KMS-11 (cell line): Measurements from ENCODE around the gene TENT4B.
A peak's percentile ranks its signal among the peaks of the same experiment; 100 is the strongest.

Source experiments
- H2AFZ ChIP-seq: fragments of 200-600 bp; sonication (generic); 2 replicates; pipeline ENCODE4 v1.6.1; 2016; ENCODE audit warnings: antibody characterized with exemption, mixed run types, low read depth
- H3K27ac ChIP-seq: fragments of 200-600 bp; sonication (generic); 2 replicates; pipeline ENCODE4 v1.6.1; 2016; ENCODE audit warnings: mild to moderate bottlenecking, mixed run types
- H3K27me3 ChIP-seq: fragments of 200-600 bp; sonication (generic); 2 replicates; pipeline ENCODE4 v1.6.1; 2017; ENCODE audit warnings: mild to moderate bottlenecking, low read depth, mixed run types, moderate library complexity; ENCODE audit not compliant: insufficient read depth
- H3K36me3 ChIP-seq: fragments of 200-600 bp; sonication (generic); 2 replicates; pipeline ENCODE4 v1.6.1; 2017; ENCODE audit warnings: mild to moderate bottlenecking, mixed run types; ENCODE audit not compliant: insufficient read depth
- H3K4me1 ChIP-seq: fragments of 200-600 bp; sonication (generic); 2 replicates; pipeline ENCODE4 v1.6.1; 2016; ENCODE audit warnings: mild to moderate bottlenecking, low read depth, mixed run types; ENCODE audit not compliant: poor library complexity, severe bottlenecking
- H3K4me2 ChIP-seq: fragments of 200-600 bp; sonication (generic); 2 replicates; pipeline ENCODE4 v1.7.0; 2016; ENCODE audit warnings: mild to moderate bottlenecking, mixed run types
- H3K4me3 ChIP-seq: fragments of 200-600 bp; sonication (generic); IDR thresholded peaks from 2 replicates; pipeline ENCODE4 v1.6.1; 2017; ENCODE audit warnings: low read depth, low read length, mixed read lengths; ENCODE audit not compliant: insufficient read depth
- H3K79me2 ChIP-seq: fragments of 200-600 bp; sonication (generic); 2 replicates; pipeline ENCODE4 v1.6.1; 2016; ENCODE audit warnings: low read depth, mixed run types; ENCODE audit not compliant: insufficient read depth
- H3K9ac ChIP-seq: fragments of 200-600 bp; sonication (generic); 2 replicates; pipeline ENCODE4 v1.6.1; 2016; ENCODE audit warnings: mild to moderate bottlenecking, mixed run types
- H4K20me1 ChIP-seq: fragments of 200-600 bp; sonication (generic); 2 replicates; pipeline ENCODE4 v1.6.1; 2016; ENCODE audit warnings: mild to moderate bottlenecking, mixed run types; ENCODE audit not compliant: insufficient read depth
- TF ChIP-seq, protein P1 (sequence below): fragments of 200-600 bp; sonication (generic); conservative IDR thresholded peaks from 2 replicates; pipeline ENCODE4 v1.6.1; 2017; ENCODE audit warnings: low read depth, mild to moderate bottlenecking, antibody characterized with exemption, low read length, moderate library complexity, mixed read lengths

Gene TENT4B

DNA sequence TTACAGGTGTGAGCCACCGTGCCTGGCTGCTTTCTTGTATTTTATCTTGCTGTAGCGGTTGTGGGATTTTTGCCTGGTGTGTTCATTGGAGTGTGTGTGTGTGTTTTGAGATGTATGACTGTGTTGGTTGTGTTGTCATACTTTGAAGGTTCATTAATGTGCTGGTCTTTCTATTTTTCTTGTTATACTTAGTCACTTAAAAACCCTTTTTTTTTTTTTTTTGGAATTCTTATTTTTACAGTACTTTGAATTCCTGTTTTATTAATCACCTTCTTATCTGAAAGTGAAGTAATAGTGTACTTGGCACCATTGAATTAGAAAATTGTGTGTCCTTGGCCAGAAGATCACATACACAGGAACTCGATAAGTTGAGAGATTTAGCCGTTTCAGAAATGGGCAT is 30.2 kb downstream of the TENT4B start:
- Histone ChIP-seq H3K27me3 (no peaks in the 10 kb centered on the region), H4K20me1 (peaks cover 22% of the 10 kb centered on the region), H3K27ac (no peak overlapping the region), H2AFZ (no peak overlapping the region), H3K79me2 (peaks cover 95% of the 10 kb centered on the region), H3K4me2 (no peak overlapping the region), H3K9ac (no peak overlapping the region), H3K4me1 (peaks cover 57% of the 10 kb centered on the region), H3K36me3 (no peaks in the 10 kb centered on the region), H3K4me3 (no peak overlapping the region)
- TF ChIP-seq, protein P1, sequence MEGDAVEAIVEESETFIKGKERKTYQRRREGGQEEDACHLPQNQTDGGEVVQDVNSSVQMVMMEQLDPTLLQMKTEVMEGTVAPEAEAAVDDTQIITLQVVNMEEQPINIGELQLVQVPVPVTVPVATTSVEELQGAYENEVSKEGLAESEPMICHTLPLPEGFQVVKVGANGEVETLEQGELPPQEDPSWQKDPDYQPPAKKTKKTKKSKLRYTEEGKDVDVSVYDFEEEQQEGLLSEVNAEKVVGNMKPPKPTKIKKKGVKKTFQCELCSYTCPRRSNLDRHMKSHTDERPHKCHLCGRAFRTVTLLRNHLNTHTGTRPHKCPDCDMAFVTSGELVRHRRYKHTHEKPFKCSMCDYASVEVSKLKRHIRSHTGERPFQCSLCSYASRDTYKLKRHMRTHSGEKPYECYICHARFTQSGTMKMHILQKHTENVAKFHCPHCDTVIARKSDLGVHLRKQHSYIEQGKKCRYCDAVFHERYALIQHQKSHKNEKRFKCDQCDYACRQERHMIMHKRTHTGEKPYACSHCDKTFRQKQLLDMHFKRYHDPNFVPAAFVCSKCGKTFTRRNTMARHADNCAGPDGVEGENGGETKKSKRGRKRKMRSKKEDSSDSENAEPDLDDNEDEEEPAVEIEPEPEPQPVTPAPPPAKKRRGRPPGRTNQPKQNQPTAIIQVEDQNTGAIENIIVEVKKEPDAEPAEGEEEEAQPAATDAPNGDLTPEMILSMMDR, result no peak

DNA sequence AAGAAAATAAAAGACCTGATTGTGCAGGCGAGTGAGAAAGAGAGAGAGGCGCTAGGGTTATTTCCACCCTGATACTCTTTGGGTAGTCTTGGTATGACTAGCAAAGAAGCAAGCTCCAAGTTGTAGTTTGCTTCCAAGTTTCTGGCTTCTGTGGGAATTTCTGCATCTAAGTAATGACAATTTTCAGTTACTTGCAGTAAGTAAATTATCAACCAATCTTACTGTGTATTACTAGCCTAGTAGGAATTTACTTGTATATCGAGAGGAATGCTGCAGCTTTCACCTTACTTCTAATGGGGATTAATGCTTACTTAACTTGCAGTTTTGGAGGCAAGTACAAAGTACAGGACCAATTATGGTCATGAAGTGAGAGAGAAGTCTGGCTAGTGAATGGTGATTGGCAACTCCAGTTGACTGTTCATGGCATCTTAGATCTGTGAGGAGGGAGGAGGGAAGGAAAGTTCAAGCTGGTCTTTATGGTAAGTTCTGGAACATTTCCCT is 31.9 kb downstream of the TENT4B start:
- H3K27ac ChIP-seq, result peak overlapping the region; percentile 10; the same call in 1 of the 2 replicates
- no peak overlapping the region for H3K4me2 ChIP-seq
- no peak overlapping the region for H2AFZ ChIP-seq
- H3K36me3 ChIP-seq, result no peaks in the 10 kb centered on the region
- TF ChIP-seq, protein P1, result no peak
- H3K9ac ChIP-seq, result no peak overlapping the region
- H3K79me2 ChIP-seq, result peaks cover 95% of the 10 kb centered on the region
- H3K27me3 ChIP-seq, result no peaks in the 10 kb centered on the region
- H4K20me1 ChIP-seq, result peaks cover 31% of the 10 kb centered on the region
- H3K4me3 ChIP-seq, result no peak overlapping the region
- H3K4me1 ChIP-seq, result peaks cover 56% of the 10 kb centered on the region

DNA sequence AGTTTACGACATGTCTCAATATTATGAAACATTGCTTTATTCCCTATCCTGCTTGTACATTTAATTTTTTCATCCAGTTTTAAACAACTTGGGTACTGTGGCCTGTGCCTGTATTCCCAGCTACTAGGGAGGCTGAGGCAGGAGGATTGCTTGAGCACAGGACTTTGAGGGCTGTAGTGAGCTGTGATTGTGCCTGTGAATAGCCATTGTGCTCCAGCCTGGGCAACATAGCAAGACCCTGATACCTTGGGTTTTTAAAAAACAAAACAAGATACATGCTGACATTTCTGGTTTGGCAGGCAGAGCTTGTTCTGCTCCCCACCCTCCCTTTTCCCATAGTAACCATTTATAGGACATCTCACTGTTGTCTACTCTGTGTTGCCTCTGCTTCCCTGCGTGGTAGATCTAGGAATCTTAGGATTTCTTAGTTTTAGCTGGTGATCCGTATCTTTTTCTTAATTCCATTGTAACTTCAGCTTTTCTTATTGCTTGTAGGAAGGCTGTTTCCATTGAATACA is 35.6 kb downstream of the TENT4B start:
- Histone ChIP-seq H3K27ac (no peak overlapping the region), H3K27me3 (no peaks in the 10 kb centered on the region), H3K4me3 (no peak overlapping the region), H3K4me1 (peaks cover 52% of the 10 kb centered on the region), H4K20me1 (peaks cover 23% of the 10 kb centered on the region; the same call in 1 of the 2 replicates), H3K4me2 (no peak overlapping the region), H3K9ac (no peak overlapping the region), H3K36me3 (no peaks in the 10 kb centered on the region), H2AFZ (no peak overlapping the region), H3K79me2 (peaks cover 87% of the 10 kb centered on the region)
- TF ChIP-seq, protein P1, result no peak

DNA sequence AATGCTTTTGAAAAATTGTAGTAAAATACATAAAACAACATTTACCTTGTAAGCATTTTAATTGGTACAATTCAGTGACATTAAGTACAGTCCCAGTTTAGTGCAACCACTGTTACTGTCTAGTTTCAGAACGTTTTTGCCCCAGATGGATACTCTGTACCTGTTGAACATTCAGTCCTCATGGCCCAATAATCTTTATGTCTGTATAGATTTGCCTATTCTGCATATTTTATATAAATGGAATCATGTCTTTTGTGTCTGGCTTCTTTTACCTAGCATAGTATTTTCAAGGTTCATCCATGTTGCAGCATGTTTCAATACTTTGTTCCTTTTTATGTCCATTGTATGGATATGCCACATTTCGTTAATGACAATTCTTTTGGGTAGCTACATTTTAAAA is 37.2 kb downstream of the TENT4B start:
- H3K9ac ChIP-seq, result no peak overlapping the region
- peaks cover 18% of the 10 kb centered on the region; the same call in 1 of the 2 replicates for H4K20me1 ChIP-seq
- H3K36me3 ChIP-seq, result no peaks in the 10 kb centered on the region
- H3K79me2 ChIP-seq, result peaks cover 84% of the 10 kb centered on the region
- H2AFZ ChIP-seq, result no peak overlapping the region
- H3K4me3 ChIP-seq, result no peak overlapping the region
- no peak overlapping the region for H3K27ac ChIP-seq
- no peaks in the 10 kb centered on the region for H3K27me3 ChIP-seq
- TF ChIP-seq, protein P1, result no peak
- no peak overlapping the region for H3K4me2 ChIP-seq
- H3K4me1 ChIP-seq, result peaks cover 55% of the 10 kb centered on the region
